ENCODE measurements around the gene MS4A6A.

The MS4A6A gene

GRCh38 chr11:60182541-60183330 lies at the start of gene MS4A6A:
Gene MS4A6A (minus strand): TSS chr11:60183083. CDS start chr11:60181727, 1,356 bp downstream.
- TF ChIP-seq CTCF (IDR thresholded peaks at IDR 0.05; ENCODE audit: extremely low read depth, insufficient read depth, missing control alignments) = no peak
- DNase-seq (ENCODE audit: low spot score) = no peak
- in situ Hi-C loops (cut with MboI; ENCODE audit: low pct_unique_long_range_greater_than_20kb, low sequenced_read_pairs, unreplicated experiment) = no loop called here

GRCh38 chr11:60230681-60231080 lies 47.8 kb upstream of the MS4A6A start:
- TF ChIP-seq CTCF (IDR thresholded peaks at IDR 0.05; ENCODE audit: extremely low read depth, insufficient read depth, missing control alignments) = no peak
- in situ Hi-C loops (cut with MboI; ENCODE audit: low pct_unique_long_range_greater_than_20kb, low sequenced_read_pairs, unreplicated experiment) = no loop called here
- no peak for DNase-seq (ENCODE audit: low spot score)

GRCh38 chr11:60222141-60222540 lies 39.3 kb upstream of the MS4A6A start:
- no peak for TF ChIP-seq CTCF (IDR thresholded peaks at IDR 0.05; ENCODE audit: extremely low read depth, insufficient read depth, missing control alignments)
- in situ Hi-C loops (cut with MboI; ENCODE audit: low pct_unique_long_range_greater_than_20kb, low sequenced_read_pairs, unreplicated experiment) = no loop called here
- DNase-seq (ENCODE audit: low spot score) = no peak

GRCh38 chr11:60221692-60222091 lies 38.8 kb upstream of the MS4A6A start:
- TF ChIP-seq CTCF (IDR thresholded peaks at IDR 0.05; ENCODE audit: extremely low read depth, insufficient read depth, missing control alignments) = no peak
- DNase-seq (ENCODE audit: low spot score) = no peak
- in situ Hi-C loops (cut with MboI; ENCODE audit: low pct_unique_long_range_greater_than_20kb, low sequenced_read_pairs, unreplicated experiment) = no loop called here

- in situ Hi-C loops (cut with MboI; ENCODE audit: low pct_unique_long_range_greater_than_20kb, low sequenced_read_pairs, unreplicated experiment) = no loop called here
- no peak for TF ChIP-seq CTCF (IDR thresholded peaks at IDR 0.05; ENCODE audit: extremely low read depth, insufficient read depth, missing control alignments)
- DNase-seq (ENCODE audit: low spot score) = no peak
Measured at GRCh38 chr11:60221181-60221580, 38.3 kb upstream of the MS4A6A start.

- in situ Hi-C loops (cut with MboI; ENCODE audit: low pct_unique_long_range_greater_than_20kb, low sequenced_read_pairs, unreplicated experiment) = no loop called here
- TF ChIP-seq CTCF (IDR thresholded peaks at IDR 0.05; ENCODE audit: extremely low read depth, insufficient read depth, missing control alignments) = no peak
- DNase-seq (ENCODE audit: low spot score) = no peak
Measured at GRCh38 chr11:60214386-60214785, 31.5 kb upstream of the MS4A6A start.

All from GM13977 (cell line).